Epithelial cell of esophagus (primary cell): Measurements from ENCODE around the gene DLG4.

Source experiments
- DNase-seq: peaks from one replicate; pipeline ENCODE4 v3.0.0; 2010; ENCODE audit warnings: low read depth
- H3K4me3 ChIP-seq: 2 replicates; pipeline ENCODE4 v1.5.1; 2011; ENCODE audit warnings: mild to moderate bottlenecking, low read length, control low read depth
- CTCF ChIP-seq: IDR thresholded peaks from 2 replicates; pipeline ENCODE4 v1.5.1; 2011; ENCODE audit warnings: low read depth, mild to moderate bottlenecking, low read length, control low read depth, inconsistent platforms; ENCODE audit not compliant: insufficient read depth; ENCODE audit errors: missing control alignments

The DLG4 gene

GRCh38 chr17:7235693-7236665, 16.3 kb upstream of the DLG4 start:
- H3K4me3 ChIP-seq, result no peak overlapping the region
- TF ChIP-seq CTCF, result no peak
- peak; percentile 66 for DNase-seq

- DNase-seq, result peak; percentile 96
- peak within 1 kb of the TSS; percentile 76 for H3K4me3 ChIP-seq
- no peak for TF ChIP-seq CTCF
These were observed 14.7 kb upstream of the DLG4 start, which contains the start of gene DVL2 for GRCh38 chr17:7234083-7234951. Gene DVL2 (minus strand): TSS chr17:7234517. CDS start chr17:7234262, 255 bp downstream.

- no peak for TF ChIP-seq CTCF
- DNase-seq, result no peak
- H3K4me3 ChIP-seq, result peak overlapping the region; percentile 76
These were observed 14.1 kb upstream of the DLG4 start for GRCh38 chr17:7233701-7234082.

- no peak for TF ChIP-seq CTCF
- DNase-seq, result no peak
- peak overlapping the region; percentile 14 for H3K4me3 ChIP-seq
These were observed 12.5 kb upstream of the DLG4 start for GRCh38 chr17:7232114-7232513.

GRCh38 chr17:7229504-7229903, 9.9 kb upstream of the DLG4 start:
- TF ChIP-seq CTCF, result no peak
- H3K4me3 ChIP-seq, result no peak overlapping the region
- no peak for DNase-seq

GRCh38 chr17:7228920-7229319, 9.3 kb upstream of the DLG4 start:
- H3K4me3 ChIP-seq, result no peak overlapping the region
- no peak for DNase-seq
- no peak for TF ChIP-seq CTCF
